GM19452 (cell line): Measurements from ENCODE around the gene NKPD1.
"Not testable (repeated sequence)": the region's sequence is repeated elsewhere in the genome, so short reads cannot be mapped to it uniquely, and the experiment has no call there.

ENCODE experiments used
- ATAC-seq: cut with Tn5 transposase; IDR thresholded peaks from one replicate; pipeline ENCODE4 v1.9.1; 2021; ENCODE audit not compliant: unreplicated experiment

The NKPD1 gene

GRCh38 chr19:45119582-45119981, 41.2 kb downstream of the NKPD1 start:
- ATAC-seq = no peak

DNA sequence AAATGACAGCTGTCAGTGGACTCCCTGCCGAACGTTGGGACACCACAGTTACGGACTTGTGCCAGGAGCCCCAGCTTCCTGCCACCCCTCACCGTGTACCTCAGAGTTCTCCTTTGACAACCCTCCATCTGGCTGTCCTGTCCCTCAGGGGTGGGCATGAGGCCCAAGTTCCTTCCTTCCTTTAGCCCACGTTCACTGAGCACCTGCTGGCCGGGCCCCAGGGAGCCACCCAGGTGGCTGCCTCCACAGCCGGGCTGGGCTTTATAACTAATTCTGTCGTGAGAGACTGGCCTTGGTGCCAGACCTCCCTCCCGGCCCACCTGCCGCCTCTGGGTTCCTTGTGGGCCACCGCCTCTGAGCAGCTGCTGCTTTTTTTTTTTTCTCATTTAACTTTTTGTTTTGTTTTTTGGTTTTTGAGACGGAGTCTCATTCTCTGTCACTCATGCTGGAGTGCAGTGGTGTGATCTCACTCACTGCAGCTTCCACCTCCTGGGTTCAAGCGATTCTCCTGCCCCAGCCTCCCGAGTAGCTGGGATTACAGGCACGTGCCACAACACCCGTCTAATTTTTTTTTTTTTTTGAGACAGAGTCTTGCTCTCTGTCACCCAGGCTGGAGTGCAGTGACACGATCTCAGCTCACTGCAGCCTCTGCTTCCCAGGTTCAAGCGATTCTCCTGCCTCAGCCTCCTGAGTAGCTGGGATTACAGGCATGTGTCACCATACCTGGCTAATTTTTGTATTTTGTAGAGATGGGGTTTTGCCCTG, 42.0 kb downstream of the NKPD1 start:
- not testable (repeated sequence) for ATAC-seq

DNA sequence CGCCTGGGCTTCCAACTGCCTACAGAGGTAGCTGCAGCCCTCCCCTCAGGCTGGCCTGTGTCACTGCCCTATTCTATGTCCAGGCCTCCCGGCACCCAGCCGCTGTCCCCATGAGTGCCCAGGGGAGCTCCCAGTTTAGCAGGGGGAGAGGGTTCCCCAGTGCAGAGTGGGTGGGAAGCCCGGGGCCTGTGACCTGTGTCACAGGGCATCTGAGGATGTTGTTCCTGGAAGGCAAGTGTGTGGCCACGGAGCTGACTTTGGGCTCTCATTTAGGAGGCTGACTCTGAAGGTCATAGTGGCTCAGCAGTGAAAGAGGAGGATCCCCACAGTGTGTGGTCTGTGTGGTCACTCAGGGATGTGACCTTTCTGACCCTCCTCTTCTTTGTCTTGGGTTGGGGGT, 42.7 kb downstream of the NKPD1 start:
- no peak for ATAC-seq

- no peak for ATAC-seq
Observed at GRCh38 chr19:45117671-45118070, 43.1 kb downstream of the NKPD1 start.

GRCh38 chr19:45117167-45117594, 43.6 kb downstream of the NKPD1 start:
- no peak for ATAC-seq

DNA sequence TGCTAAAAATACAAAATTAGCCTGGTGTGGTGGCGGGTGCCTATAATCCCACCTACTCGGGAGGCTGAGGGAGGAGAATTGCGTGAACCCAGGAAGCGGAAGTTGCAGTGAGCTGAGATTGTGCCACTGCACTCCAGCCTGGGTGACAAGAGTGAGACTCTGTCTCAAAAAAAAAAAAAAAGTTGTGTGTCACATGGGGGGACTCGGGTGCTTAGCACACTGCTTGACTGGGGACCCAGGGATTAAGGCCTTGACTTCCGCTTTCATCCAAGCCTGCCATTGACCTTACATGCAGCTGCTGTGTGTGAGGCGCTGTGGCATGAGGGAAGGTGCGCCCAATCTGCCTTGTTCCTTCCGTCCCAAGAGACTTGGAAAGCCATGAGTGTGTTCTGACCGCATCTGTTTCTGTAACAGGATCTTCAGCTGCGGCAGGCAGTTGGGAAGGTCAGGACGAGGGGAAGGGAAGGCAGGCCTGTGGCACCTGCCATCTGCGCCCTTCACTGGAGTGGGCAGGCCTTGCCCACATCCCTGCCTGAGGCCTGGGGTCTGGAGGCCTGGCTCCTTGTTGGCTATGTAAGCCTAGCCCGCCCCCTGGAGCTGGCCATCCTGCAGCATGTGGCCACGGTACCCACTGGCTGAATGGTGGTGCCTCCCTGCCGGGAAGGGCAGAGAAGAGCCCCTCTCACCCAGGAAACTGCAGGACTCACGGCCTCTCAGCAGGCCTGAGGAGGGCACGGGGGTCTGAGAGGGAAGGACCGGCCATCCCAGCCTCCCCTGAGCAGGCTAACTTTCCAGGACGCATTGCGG, 44.8 kb downstream of the NKPD1 start:
- no peak for ATAC-seq

GRCh38 chr19:45114116-45114515, 46.7 kb downstream of the NKPD1 start:
- no peak for ATAC-seq

GRCh38 chr19:45113628-45114027, 47.2 kb downstream of the NKPD1 start:
- no peak for ATAC-seq

DNA sequence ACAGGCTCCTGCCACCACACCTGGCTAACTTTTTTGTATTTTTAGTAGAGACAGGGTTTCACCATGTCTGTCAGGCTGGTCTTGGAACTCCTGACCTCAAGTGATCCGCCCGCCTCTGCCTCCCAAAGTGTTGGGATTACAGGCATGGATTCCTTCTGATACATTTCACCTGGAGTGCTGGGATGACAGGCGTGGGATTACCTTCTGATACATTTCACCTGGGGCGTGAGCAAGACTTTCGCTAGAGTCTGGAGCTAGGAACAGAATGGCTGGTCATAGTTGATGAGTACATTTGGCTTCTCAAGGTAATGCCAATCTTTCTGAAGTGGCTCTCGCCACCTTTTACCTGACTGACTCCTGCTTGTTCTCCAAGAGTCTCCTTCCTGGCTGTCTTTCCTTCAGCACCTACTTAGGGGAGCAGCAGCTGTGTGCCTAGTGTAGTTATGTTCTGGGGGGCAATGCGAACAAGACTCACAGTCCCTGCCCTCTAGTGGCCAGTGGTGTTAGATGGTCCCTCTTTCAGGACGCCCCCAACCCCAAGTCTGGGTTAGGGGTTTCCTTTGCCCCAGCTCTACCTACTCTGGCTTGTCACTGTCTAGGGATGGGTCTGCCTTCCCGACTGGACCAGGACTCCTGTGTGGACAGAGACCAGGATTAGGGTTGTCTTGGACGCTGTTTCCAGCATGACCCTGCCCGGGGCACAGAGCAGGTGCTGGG, 48.5 kb downstream of the NKPD1 start:
- ATAC-seq = no peak
